ENCODE results near the gene CAMTA1. TPM values are rescaled to one million over a fixed set of nuclear protein-coding genes. Genes with fewer than 3 reads are reported as not detected.

Gene CAMTA1
- total RNA-seq, 1 donor from 2014 or later = 63.8 TPM

- DNase-seq (ENCODE audit: low spot score) = no peak
- Mint-ChIP-seq H3K9me3 (ENCODE audit: low read depth) (no peaks in the 10 kb centered on the region), H3K36me3 (ENCODE audit: low read depth) (no peaks in the 10 kb centered on the region), H3K27ac (ENCODE audit: unreplicated experiment) (no peak overlapping the region), H3K27me3 (ENCODE audit: low read depth) (no peaks in the 10 kb centered on the region), H3K4me3 (ENCODE audit: unreplicated experiment) (no peak overlapping the region), H3K4me1 (ENCODE audit: low read depth) (peaks cover 42% of the 10 kb centered on the region)
- no peak for TF ChIP-seq CTCF (IDR thresholded peaks at IDR 0.05)
These were observed 34.2 kb downstream of the CAMTA1 start for GRCh38 chr1:6819246-6820040.

- DNase-seq (ENCODE audit: low spot score) = no peak
- no peak overlapping the region for H3K4me3 Mint-ChIP-seq (ENCODE audit: unreplicated experiment)
- H3K9me3 Mint-ChIP-seq (ENCODE audit: low read depth) = no peaks in the 10 kb centered on the region
- no peak for TF ChIP-seq CTCF (IDR thresholded peaks at IDR 0.05)
- no peak overlapping the region for H3K27ac Mint-ChIP-seq (ENCODE audit: unreplicated experiment)
- no peaks in the 10 kb centered on the region for H3K27me3 Mint-ChIP-seq (ENCODE audit: low read depth)
- no peaks in the 10 kb centered on the region for H3K36me3 Mint-ChIP-seq (ENCODE audit: low read depth)
- peaks cover 47% of the 10 kb centered on the region for H3K4me1 Mint-ChIP-seq (ENCODE audit: low read depth)
These were observed 35.6 kb downstream of the CAMTA1 start for GRCh38 chr1:6820899-6821298.

GRCh38 chr1:6822530-6823359 lies 37.5 kb downstream of the CAMTA1 start:
- peaks cover 54% of the 10 kb centered on the region for H3K4me1 Mint-ChIP-seq (ENCODE audit: low read depth)
- no peak for TF ChIP-seq CTCF (IDR thresholded peaks at IDR 0.05)
- H3K27ac Mint-ChIP-seq (ENCODE audit: unreplicated experiment) = no peak overlapping the region
- no peaks in the 10 kb centered on the region for H3K36me3 Mint-ChIP-seq (ENCODE audit: low read depth)
- H3K9me3 Mint-ChIP-seq (ENCODE audit: low read depth) = no peaks in the 10 kb centered on the region
- H3K4me3 Mint-ChIP-seq (ENCODE audit: unreplicated experiment) = no peak overlapping the region
- DNase-seq (ENCODE audit: low spot score) = no peak
- H3K27me3 Mint-ChIP-seq (ENCODE audit: low read depth) = no peaks in the 10 kb centered on the region

- Mint-ChIP-seq H3K36me3 (ENCODE audit: low read depth) (no peaks in the 10 kb centered on the region), H3K4me1 (ENCODE audit: low read depth) (peaks cover 54% of the 10 kb centered on the region), H3K9me3 (ENCODE audit: low read depth) (no peaks in the 10 kb centered on the region), H3K27ac (ENCODE audit: unreplicated experiment) (no peak overlapping the region), H3K27me3 (ENCODE audit: low read depth) (no peaks in the 10 kb centered on the region), H3K4me3 (ENCODE audit: unreplicated experiment) (no peak overlapping the region)
- DNase-seq (ENCODE audit: low spot score) = no peak
- TF ChIP-seq CTCF (IDR thresholded peaks at IDR 0.05) = no peak
These were observed 38.5 kb downstream of the CAMTA1 start for GRCh38 chr1:6823793-6824192.

DNA sequence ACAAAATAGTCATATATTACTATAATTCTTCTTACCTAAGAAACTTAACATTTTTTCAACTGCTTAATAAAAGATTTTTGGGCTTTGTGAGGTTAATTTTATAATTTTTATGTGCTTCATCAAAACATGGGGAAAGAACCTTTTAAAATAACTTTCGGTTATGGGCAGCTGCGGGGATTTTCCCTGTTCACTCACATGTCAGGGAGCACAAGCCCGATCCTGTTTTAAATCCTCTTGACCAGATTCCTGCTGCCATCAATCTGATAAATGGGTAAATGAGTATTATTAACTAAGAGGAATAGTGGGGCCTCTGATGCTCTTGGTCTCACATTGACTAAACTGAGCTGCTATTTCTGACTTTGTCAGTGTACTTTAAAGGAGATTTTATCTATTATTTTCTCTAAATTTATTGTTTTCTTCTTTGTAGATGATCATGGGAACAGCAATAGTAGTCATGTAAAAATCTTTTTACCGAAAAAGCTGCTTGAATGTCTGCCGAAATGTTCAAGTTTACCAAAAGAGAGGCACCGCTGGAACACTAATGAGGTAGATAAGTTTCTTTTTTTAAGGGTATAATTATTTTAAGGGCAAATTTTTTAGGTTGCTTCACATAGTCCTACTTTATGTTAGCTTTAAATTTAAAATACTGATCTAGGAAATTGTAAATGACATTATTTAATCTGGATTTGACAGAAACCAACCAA lies 39.6 kb downstream of the CAMTA1 start:
- H3K9me3 Mint-ChIP-seq (ENCODE audit: low read depth) = no peaks in the 10 kb centered on the region
- H3K36me3 Mint-ChIP-seq (ENCODE audit: low read depth) = peaks cover 3% of the 10 kb centered on the region
- no peak for TF ChIP-seq CTCF (IDR thresholded peaks at IDR 0.05)
- no peak for DNase-seq (ENCODE audit: low spot score)
- H3K27ac Mint-ChIP-seq (ENCODE audit: unreplicated experiment) = no peak overlapping the region
- H3K4me1 Mint-ChIP-seq (ENCODE audit: low read depth) = peaks cover 47% of the 10 kb centered on the region
- no peak overlapping the region for H3K4me3 Mint-ChIP-seq (ENCODE audit: unreplicated experiment)
- H3K27me3 Mint-ChIP-seq (ENCODE audit: low read depth) = no peaks in the 10 kb centered on the region
